ENCODE data around the gene ATXN7L1. TPM values are rescaled to one million over a fixed set of nuclear protein-coding genes. Genes with fewer than 3 reads are reported as not detected.
"Not testable (repeated sequence)": the region's sequence is repeated elsewhere in the genome, so short reads cannot be mapped to it uniquely, and the experiment has no call there.

Gene ATXN7L1
- total and polyA plus RNA-seq, 2 donors (not counting 1 experiment from before 2014, with no cell fraction given), result 7.1 to 40.6 TPM

DNA sequence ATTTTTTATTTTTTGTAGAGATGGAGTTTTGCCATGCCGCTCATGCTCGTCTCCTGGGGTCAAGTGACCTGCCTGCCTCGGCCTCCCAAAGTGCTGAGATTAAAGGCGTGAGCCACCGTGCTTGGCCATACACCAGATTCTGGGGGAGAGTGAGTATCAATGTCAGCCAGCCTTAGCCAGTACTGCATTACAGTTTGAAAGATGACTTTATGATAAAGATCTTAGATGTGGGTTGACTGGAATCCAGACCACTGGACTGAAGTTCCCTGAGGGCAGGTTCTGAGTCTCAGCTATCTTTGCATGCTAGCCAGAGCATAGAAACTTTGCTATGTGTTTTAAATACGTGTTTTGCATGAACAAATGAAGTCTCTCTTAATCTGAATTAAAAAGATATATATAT, 177.9 kb downstream of the ATXN7L1 start:
- Histone ChIP-seq H3K27ac (ENCODE audit: low read length in 2 of 2) (no peak overlapping the region), H3K79me2 (ENCODE audit: control insufficient read depth, insufficient read depth, low read length) (peaks cover 3% of the 10 kb centered on the region), H2AFZ (ENCODE audit: insufficient read depth, low read depth, low read length, poor library complexity, severe bottlenecking) (no peak overlapping the region), H3K36me3 (replicated peaks in 1 of 2; ENCODE audit: control extremely low read depth in 1 of 2, control insufficient read depth in 1 of 2, extremely low read depth in 1 of 2, insufficient read depth in 2 of 2, low read length in 1 of 2) (no peaks in the 10 kb centered on the region), H3K9me3 (ENCODE audit: control extremely low read depth in 1 of 3, control insufficient read depth in 2 of 3, insufficient read depth in 1 of 3, low read length in 2 of 3) (peaks cover 0 to 9% (median 0%) of the 10 kb centered on the region in 3 donors), H3K4me2 (replicated peaks; ENCODE audit: low read depth, low read length, poor library complexity, severe bottlenecking) (no peak overlapping the region), H3K27me3 (replicated peaks in 1 of 4; ENCODE audit: control extremely low read depth in 1 of 4, control insufficient read depth in 3 of 4, insufficient read depth in 4 of 4, low read length in 3 of 4) (no peaks in the 10 kb centered on the region), H3K4me3 (ENCODE audit: control extremely low read depth in 1 of 5, extremely low read depth in 1 of 5, insufficient read depth in 1 of 5, low read depth in 2 of 5, low read length in 4 of 5) (no peak overlapping the region), H3K4me1 (ENCODE audit: control insufficient read depth in 2 of 2, insufficient read depth in 2 of 2, low read length in 2 of 2) (peaks cover 0 to 4% of the 10 kb centered on the region in 2 donors), H4K20me1 (ENCODE audit: control insufficient read depth, insufficient read depth, low read length, poor library complexity, severe bottlenecking) (no peaks in the 10 kb centered on the region), H3K9ac (ENCODE audit: low read length) (no peak overlapping the region)
- intact Hi-C loops (cut with micrococcal nuclease), result loop anchor here (10.0 kb wide), 1 partner anchor 46 kb away; no protein-coding TSS in a partner anchor
- CTCF ChIA-PET, result no interaction called here
- Mint-ChIP-seq H3K9me3 (ENCODE audit: insufficient read depth) (peaks cover 4% of the 10 kb centered on the region), H3K4me3 (no peak overlapping the region), H3K4me1 (peaks cover 5% of the 10 kb centered on the region), H3K27ac (no peak overlapping the region), H3K27me3 (no peaks in the 10 kb centered on the region)
- POLR2A ChIA-PET, result no interaction called here
- TF ChIP-seq, protein P1, sequence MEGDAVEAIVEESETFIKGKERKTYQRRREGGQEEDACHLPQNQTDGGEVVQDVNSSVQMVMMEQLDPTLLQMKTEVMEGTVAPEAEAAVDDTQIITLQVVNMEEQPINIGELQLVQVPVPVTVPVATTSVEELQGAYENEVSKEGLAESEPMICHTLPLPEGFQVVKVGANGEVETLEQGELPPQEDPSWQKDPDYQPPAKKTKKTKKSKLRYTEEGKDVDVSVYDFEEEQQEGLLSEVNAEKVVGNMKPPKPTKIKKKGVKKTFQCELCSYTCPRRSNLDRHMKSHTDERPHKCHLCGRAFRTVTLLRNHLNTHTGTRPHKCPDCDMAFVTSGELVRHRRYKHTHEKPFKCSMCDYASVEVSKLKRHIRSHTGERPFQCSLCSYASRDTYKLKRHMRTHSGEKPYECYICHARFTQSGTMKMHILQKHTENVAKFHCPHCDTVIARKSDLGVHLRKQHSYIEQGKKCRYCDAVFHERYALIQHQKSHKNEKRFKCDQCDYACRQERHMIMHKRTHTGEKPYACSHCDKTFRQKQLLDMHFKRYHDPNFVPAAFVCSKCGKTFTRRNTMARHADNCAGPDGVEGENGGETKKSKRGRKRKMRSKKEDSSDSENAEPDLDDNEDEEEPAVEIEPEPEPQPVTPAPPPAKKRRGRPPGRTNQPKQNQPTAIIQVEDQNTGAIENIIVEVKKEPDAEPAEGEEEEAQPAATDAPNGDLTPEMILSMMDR (IDR thresholded peaks at IDR 0.05), result no peak
- TF ChIP-seq EZH2 (IDR thresholded peaks at IDR 0.05; ENCODE audit: borderline replicate concordance, insufficient read depth, low read depth, low read length, poor library complexity, severe bottlenecking), result no peak
- DNase-seq (no peak), ATAC-seq (ENCODE audit: low read depth) (no peak)
- WGBS (ENCODE audit: insufficient coverage), result 100% methylated on average over 5 of the region's 6 CpGs

DNA sequence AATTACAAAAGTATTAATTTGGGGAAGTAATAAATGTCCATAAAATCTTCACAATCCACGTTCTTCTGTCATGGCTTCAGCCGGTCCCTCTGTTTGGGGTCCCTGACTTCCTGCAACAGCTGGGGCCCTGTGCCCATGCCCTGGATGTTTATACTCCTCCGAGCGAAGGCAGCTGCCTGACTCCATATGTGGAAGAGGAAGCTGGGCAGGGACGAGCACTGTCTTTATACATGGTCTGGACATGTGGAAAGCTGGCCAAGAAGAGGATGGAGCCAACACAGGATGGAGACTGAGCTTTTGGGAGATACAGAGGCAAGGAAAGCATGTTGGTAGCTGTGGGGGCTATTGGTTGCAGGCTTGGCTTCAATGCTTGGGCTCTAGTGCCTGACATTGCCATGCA, 178.6 kb downstream of the ATXN7L1 start:
- H4K20me1 ChIP-seq (ENCODE audit: control insufficient read depth, insufficient read depth, low read length, poor library complexity, severe bottlenecking), result no peaks in the 10 kb centered on the region
- no peak for ATAC-seq (ENCODE audit: low read depth)
- H3K4me3 Mint-ChIP-seq, result no peak overlapping the region
- no peak overlapping the region for H2AFZ ChIP-seq (ENCODE audit: insufficient read depth, low read depth, low read length, poor library complexity, severe bottlenecking)
- peaks cover 3% of the 10 kb centered on the region for H3K79me2 ChIP-seq (ENCODE audit: control insufficient read depth, insufficient read depth, low read length)
- intact Hi-C loops (cut with micrococcal nuclease), result loop anchor here (10.0 kb wide), 1 partner anchor 47 kb away; no protein-coding TSS in a partner anchor
- 100% methylated on average over 3 of the region's 5 CpGs for WGBS (ENCODE audit: insufficient coverage)
- H3K27me3 ChIP-seq (replicated peaks in 1 of 4; ENCODE audit: control extremely low read depth in 1 of 4, control insufficient read depth in 3 of 4, insufficient read depth in 4 of 4, low read length in 3 of 4), result no peaks in the 10 kb centered on the region
- no peaks in the 10 kb centered on the region for H3K27me3 Mint-ChIP-seq
- peaks cover 9% of the 10 kb centered on the region for H3K4me1 Mint-ChIP-seq
- H3K36me3 ChIP-seq (replicated peaks in 1 of 2; ENCODE audit: control extremely low read depth in 1 of 2, control insufficient read depth in 1 of 2, extremely low read depth in 1 of 2, insufficient read depth in 2 of 2, low read length in 1 of 2), result no peaks in the 10 kb centered on the region
- no peak overlapping the region for H3K27ac ChIP-seq (ENCODE audit: low read length in 2 of 2)
- POLR2A ChIA-PET, result no interaction called here
- TF ChIP-seq, protein P1 (IDR thresholded peaks at IDR 0.05), result no peak
- TF ChIP-seq EZH2 (IDR thresholded peaks at IDR 0.05; ENCODE audit: borderline replicate concordance, insufficient read depth, low read depth, low read length, poor library complexity, severe bottlenecking), result no peak
- peaks cover 4% of the 10 kb centered on the region for H3K9me3 Mint-ChIP-seq (ENCODE audit: insufficient read depth)
- DNase-seq, result no peak
- H3K4me3 ChIP-seq (ENCODE audit: control extremely low read depth in 1 of 5, extremely low read depth in 1 of 5, insufficient read depth in 1 of 5, low read depth in 2 of 5, low read length in 4 of 5), result no peak overlapping the region
- peaks cover 0 to 8% of the 10 kb centered on the region in 2 donors for H3K4me1 ChIP-seq (ENCODE audit: control insufficient read depth in 2 of 2, insufficient read depth in 2 of 2, low read length in 2 of 2)
- H3K9ac ChIP-seq (ENCODE audit: low read length), result no peak overlapping the region
- H3K4me2 ChIP-seq (replicated peaks; ENCODE audit: low read depth, low read length, poor library complexity, severe bottlenecking), result no peak overlapping the region
- peaks cover 0 to 9% (median 0%) of the 10 kb centered on the region in 3 donors for H3K9me3 ChIP-seq (ENCODE audit: control extremely low read depth in 1 of 3, control insufficient read depth in 2 of 3, insufficient read depth in 1 of 3, low read length in 2 of 3)
- H3K27ac Mint-ChIP-seq, result no peak overlapping the region
- CTCF ChIA-PET, result no interaction called here

DNA sequence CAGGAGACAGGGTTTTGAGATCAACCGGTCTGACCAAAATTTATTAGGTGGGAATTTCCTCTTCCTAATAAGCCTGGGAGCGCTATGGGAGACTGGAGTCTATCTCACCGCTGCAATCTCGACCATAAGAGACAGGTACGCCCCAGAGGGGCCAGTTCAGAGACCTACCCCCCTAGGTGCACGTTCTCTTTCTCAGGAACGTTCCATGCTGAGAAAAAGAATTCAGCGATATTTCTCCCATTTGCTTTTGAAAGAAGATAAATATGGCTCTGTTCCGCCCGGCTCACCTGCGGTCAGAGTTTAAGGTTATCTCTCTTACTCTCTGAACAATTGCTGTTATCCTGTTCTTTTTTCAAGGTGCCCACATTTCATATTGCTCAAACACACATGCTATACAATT, 179.2 kb downstream of the ATXN7L1 start:
- 100% methylated on average over 3 of the region's 11 CpGs for WGBS (ENCODE audit: insufficient coverage)

More for the DNA sequence above, 179.2 kb downstream of the ATXN7L1 start:
- H3K4me3 Mint-ChIP-seq; H3K27ac Mint-ChIP-seq; H3K27me3 ChIP-seq (replicated peaks in 1 of 4; ENCODE audit: control extremely low read depth in 1 of 4, control insufficient read depth in 3 of 4, insufficient read depth in 4 of 4, low read length in 3 of 4); H2AFZ ChIP-seq (ENCODE audit: insufficient read depth, low read depth, low read length, poor library complexity, severe bottlenecking); DNase-seq; ATAC-seq (ENCODE audit: low read depth); H3K27ac ChIP-seq (ENCODE audit: low read length in 2 of 2); H3K4me3 ChIP-seq (ENCODE audit: control extremely low read depth in 1 of 5, extremely low read depth in 1 of 5, insufficient read depth in 1 of 5, low read depth in 2 of 5, low read length in 4 of 5); POLR2A ChIA-PET; H3K9ac ChIP-seq (ENCODE audit: low read length); H3K79me2 ChIP-seq (ENCODE audit: control insufficient read depth, insufficient read depth, low read length); H4K20me1 ChIP-seq (ENCODE audit: control insufficient read depth, insufficient read depth, low read length, poor library complexity, severe bottlenecking); H3K27me3 Mint-ChIP-seq; H3K36me3 ChIP-seq (replicated peaks in 1 of 2; ENCODE audit: control extremely low read depth in 1 of 2, control insufficient read depth in 1 of 2, extremely low read depth in 1 of 2, insufficient read depth in 2 of 2, low read length in 1 of 2); H3K9me3 ChIP-seq (ENCODE audit: control extremely low read depth in 1 of 3, control insufficient read depth in 2 of 3, insufficient read depth in 1 of 3, low read length in 2 of 3); H3K4me2 ChIP-seq (replicated peaks; ENCODE audit: low read depth, low read length, poor library complexity, severe bottlenecking); CTCF ChIA-PET; H3K9me3 Mint-ChIP-seq (ENCODE audit: insufficient read depth): not testable (repeated sequence)
- peaks cover 0 to 14% of the 10 kb centered on the region in 2 donors for H3K4me1 ChIP-seq (ENCODE audit: control insufficient read depth in 2 of 2, insufficient read depth in 2 of 2, low read length in 2 of 2)
- H3K4me1 Mint-ChIP-seq, result peaks cover 14% of the 10 kb centered on the region
- intact Hi-C loops (cut with micrococcal nuclease), result loop anchor here (10.0 kb wide), 1 partner anchor 48 kb away; no protein-coding TSS in a partner anchor
